AML-193 (cell line): ENCODE results near the gene DCT.

Source experiments
- DNase-seq, 2 experiments: peaks; one replicate each; lab custom pipeline; 2025; lab: John Stamatoyannopoulos, UW

The DCT gene

GRCh38 chr13:94395860-94396259 is 83.6 kb downstream of the DCT start:
- no peak for DNase-seq

- DNase-seq = no peak
These were observed 84.8 kb downstream of the DCT start for GRCh38 chr13:94394723-94395122.

GRCh38 chr13:94390881-94391280 is 88.6 kb downstream of the DCT start:
- no peak for DNase-seq

GRCh38 chr13:94389604-94390351 is 89.7 kb downstream of the DCT start:
- DNase-seq = no peak

- DNase-seq = no peak
These were observed 92.4 kb downstream of the DCT start for GRCh38 chr13:94387047-94387446.
